HUES6 (cell line): ENCODE measurements around the gene IL1RL2.

Experiments
- H3K27ac ChIP-seq: 2 replicates; pipeline ENCODE4 v1.7.0; 2013; ENCODE audit warnings: low read depth, mild to moderate bottlenecking, low read length, inconsistent platforms
- H3K27me3 ChIP-seq: 2 replicates; pipeline ENCODE4 v1.6.1; 2013; ENCODE audit warnings: low read length; ENCODE audit not compliant: control insufficient read depth, insufficient read depth
- H3K36me3 ChIP-seq: 2 replicates; pipeline ENCODE4 v1.6.1; 2013; ENCODE audit warnings: low read length; ENCODE audit not compliant: control insufficient read depth, insufficient read depth
- H3K4me1 ChIP-seq: 2 replicates; pipeline ENCODE4 v1.6.1; 2013; ENCODE audit warnings: low read length; ENCODE audit not compliant: control insufficient read depth, insufficient read depth
- H3K4me3 ChIP-seq: 2 replicates; pipeline ENCODE4 v1.5.1; 2013; ENCODE audit warnings: low read depth, low read length
- H3K9ac ChIP-seq: one replicate; pipeline ENCODE4 v1.6.1; 2013; ENCODE audit warnings: mild to moderate bottlenecking, low read length
- H3K9me3 ChIP-seq: 2 replicates; pipeline ENCODE4 v1.6.1; 2013; ENCODE audit warnings: low read depth, low read length; ENCODE audit not compliant: control insufficient read depth, insufficient read depth

IL1RL2 gene

DNA sequence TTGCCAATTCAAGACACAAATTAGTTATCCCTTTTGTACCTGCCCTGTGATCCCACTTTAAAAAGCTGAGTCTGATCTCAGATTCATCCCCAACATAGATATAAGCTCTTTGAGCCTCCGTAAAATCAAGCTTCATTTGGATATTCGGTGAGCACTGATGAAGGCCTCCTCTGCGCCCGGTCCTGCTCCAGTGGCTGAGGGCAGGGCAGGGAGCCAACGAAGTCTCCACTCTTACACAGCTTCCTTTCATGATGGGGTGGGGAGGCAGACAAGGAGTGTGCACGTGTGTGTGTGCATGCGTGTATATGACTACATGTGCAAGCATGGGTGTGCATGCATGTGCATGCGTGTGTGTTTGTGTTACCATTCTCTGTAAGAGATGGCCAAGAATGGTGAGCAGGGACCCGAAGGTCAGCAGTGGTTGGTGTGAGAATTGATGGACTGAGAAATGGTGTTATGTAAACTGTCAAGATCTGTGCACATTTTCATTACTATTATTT, 43.6 kb downstream of the IL1RL2 start:
- Histone ChIP-seq H3K27me3 (no peaks in the 10 kb centered on the region), H3K27ac (no peak overlapping the region), H3K9me3 (no peaks in the 10 kb centered on the region), H3K4me1 (peaks cover 18% of the 10 kb centered on the region), H3K9ac (no peak overlapping the region), H3K4me3 (no peak overlapping the region), H3K36me3 (no peaks in the 10 kb centered on the region)

DNA sequence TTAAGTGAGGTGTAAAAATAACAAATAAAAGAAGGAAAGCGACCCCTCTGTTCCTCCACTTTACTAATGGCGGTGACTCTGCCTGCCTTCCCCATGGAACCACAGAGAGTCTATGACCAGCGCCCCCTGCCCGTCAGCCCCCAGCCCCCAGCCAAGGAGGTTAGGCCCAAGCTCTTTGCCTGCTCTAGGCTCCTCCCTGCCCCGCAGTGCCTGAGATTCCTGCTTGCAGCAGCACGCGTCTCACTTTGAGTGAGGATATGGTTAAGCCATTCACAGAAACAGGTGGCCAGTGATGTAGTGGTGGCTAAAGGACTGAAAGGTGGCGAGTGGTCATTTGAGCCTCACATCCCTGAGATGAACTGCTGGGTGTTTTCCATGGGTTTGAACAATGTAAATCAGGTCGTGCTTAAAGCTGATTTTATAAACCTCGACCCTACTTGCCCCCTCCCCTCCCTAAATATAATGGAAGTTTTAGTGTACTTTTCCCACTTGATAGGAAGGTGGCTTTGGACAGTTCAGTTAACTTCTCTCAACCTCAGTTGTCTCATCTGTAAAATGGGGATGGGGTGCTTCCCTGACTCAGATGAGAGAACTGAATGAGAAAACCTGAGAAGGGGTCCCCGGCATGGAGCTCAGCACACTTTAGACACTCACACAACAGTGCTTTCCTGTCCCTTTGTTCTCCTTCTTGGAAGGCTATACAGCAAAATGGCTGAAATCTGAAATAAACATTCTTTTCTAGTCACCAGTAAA, 46.5 kb downstream of the IL1RL2 start:
- Histone ChIP-seq H3K9ac (no peak overlapping the region), H3K9me3 (no peaks in the 10 kb centered on the region), H3K27me3 (no peaks in the 10 kb centered on the region), H3K4me3 (no peak overlapping the region), H3K4me1 (peaks cover 5% of the 10 kb centered on the region), H3K36me3 (no peaks in the 10 kb centered on the region), H3K27ac (no peak overlapping the region)

DNA sequence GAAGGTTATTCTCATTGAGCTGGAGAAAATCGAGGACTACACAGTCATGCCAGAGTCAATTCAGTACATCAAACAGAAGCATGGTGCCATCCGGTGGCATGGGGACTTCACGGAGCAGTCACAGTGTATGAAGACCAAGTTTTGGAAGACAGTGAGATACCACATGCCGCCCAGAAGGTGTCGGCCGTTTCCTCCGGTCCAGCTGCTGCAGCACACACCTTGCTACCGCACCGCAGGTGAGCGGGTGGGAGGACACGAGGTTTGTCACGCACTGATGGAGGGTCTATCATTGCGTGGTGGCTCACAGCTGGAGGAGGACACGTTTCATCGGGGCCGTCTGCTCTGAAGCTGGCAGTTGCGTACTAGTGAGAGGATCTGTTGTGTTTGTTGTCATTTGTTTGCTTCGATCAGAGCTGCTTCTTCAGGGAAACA, 48.2 kb downstream of the IL1RL2 start:
- no peak overlapping the region for H3K27ac ChIP-seq
- no peaks in the 10 kb centered on the region for H3K27me3 ChIP-seq
- no peaks in the 10 kb centered on the region for H3K4me1 ChIP-seq
- no peaks in the 10 kb centered on the region for H3K36me3 ChIP-seq
- no peaks in the 10 kb centered on the region for H3K9me3 ChIP-seq
- H3K9ac ChIP-seq: no peak overlapping the region
- H3K4me3 ChIP-seq: no peak overlapping the region

DNA sequence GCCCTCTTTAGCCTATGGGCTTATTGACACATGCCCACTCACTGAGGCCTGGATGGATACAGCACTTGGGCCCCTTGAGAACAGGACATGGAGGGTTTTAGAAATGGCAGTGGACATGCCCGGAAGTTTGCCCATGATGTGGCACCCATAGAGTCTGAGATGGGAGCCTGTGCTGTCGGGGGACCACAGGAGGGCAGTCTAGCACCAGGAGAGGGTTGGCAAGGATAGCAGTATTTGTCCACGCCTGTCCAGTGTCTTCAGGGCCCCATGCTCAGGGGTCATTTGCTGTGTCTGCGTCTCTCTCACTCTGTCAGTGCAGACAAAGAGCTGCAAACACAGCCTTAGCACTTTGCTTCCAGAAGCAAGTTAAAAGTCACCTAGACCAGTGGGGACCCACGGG, 48.7 kb downstream of the IL1RL2 start:
- Histone ChIP-seq H3K27me3 (no peaks in the 10 kb centered on the region), H3K36me3 (no peaks in the 10 kb centered on the region), H3K9ac (no peak overlapping the region), H3K9me3 (no peaks in the 10 kb centered on the region), H3K4me3 (no peak overlapping the region), H3K27ac (no peak overlapping the region), H3K4me1 (peaks cover under 1% of the 10 kb centered on the region; the same call in 1 of the 2 replicates)

DNA sequence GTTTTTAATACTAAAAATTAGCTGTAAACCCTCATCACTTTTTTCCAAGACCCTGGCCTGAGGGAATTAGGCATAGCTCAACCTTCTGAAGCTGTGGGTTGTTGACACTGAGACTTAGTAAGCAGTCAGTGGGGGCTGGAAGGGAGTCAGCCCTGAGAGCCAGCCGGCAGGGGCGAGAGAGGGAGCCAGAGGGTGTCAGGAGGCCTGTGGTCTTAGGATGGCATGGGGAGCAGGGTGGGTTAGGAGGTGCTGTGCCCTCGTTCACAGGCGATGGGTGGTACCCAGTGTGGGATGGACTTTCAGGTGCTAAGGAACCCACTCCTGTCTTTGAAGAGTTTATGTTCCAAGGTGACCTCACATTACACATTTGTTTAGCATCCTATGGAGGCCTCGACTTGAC, 49.3 kb downstream of the IL1RL2 start:
- no peak overlapping the region for H3K9ac ChIP-seq
- H3K4me3 ChIP-seq: no peak overlapping the region
- H3K27ac ChIP-seq: no peak overlapping the region
- H3K4me1 ChIP-seq: peaks cover 5% of the 10 kb centered on the region
- no peaks in the 10 kb centered on the region for H3K9me3 ChIP-seq
- H3K36me3 ChIP-seq: no peaks in the 10 kb centered on the region
- H3K27me3 ChIP-seq: no peaks in the 10 kb centered on the region

DNA sequence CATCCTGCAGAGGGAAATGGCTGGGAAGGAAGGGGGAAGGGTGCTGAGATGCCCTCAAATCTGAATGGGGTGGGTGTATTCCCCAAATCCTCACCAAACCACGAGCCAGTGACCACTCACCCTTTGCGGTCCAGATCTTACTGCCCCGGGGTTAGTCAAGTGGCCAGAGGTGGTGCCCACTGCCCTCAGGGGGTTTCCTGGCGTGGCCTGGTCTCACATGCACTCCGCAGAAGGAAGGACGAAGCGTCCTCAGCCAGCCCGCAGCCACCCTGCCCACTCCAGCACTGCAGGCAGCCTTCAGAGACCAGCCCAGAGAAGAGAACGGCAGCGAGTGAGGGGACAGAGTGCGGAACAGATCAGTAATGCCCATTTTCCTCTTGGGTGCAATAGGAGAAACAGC, 50.4 kb downstream of the IL1RL2 start:
- Histone ChIP-seq H3K4me1 (peaks cover 11% of the 10 kb centered on the region), H3K27ac (no peak overlapping the region), H3K36me3 (no peaks in the 10 kb centered on the region), H3K9me3 (no peaks in the 10 kb centered on the region), H3K4me3 (no peak overlapping the region), H3K9ac (no peak overlapping the region), H3K27me3 (no peaks in the 10 kb centered on the region)

DNA sequence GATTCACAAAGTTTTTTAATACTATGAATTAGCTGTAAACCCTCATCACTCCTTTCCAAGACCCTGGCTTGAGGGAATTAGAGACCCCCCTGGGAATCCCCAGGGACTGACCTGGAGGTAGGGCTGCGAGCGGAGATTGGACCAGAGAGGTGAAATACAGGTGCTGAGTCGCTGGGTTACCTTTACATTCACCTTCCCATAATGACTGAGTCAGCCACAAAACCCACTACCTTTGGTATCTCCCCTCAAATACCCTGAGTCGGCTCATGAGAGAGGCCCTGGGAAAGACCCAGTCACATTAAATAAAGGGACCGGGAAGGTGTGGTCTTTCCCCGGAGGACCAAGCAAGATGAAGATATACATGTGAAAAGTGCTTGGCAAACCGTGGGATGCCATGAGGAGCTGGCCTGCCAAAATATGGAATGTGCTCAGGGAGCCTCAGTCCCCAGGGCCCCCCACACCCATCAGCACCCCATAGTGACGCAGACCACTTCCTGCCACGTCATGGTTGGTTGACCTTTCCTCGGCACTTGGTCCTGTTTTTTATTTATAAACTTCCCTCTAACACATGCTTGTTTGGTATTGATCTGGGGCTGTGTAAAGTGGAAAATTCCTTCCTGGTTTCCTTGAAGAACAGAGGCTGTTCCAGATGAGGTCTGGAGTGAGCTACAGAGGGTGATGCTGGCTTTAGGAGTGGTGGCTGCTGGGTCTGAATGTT, 51.4 kb downstream of the IL1RL2 start:
- Histone ChIP-seq H3K9me3 (no peaks in the 10 kb centered on the region), H3K36me3 (no peaks in the 10 kb centered on the region), H3K4me1 (peaks cover 11% of the 10 kb centered on the region), H3K4me3 (no peak overlapping the region), H3K27ac (no peak overlapping the region), H3K27me3 (no peaks in the 10 kb centered on the region), H3K9ac (no peak overlapping the region)

DNA sequence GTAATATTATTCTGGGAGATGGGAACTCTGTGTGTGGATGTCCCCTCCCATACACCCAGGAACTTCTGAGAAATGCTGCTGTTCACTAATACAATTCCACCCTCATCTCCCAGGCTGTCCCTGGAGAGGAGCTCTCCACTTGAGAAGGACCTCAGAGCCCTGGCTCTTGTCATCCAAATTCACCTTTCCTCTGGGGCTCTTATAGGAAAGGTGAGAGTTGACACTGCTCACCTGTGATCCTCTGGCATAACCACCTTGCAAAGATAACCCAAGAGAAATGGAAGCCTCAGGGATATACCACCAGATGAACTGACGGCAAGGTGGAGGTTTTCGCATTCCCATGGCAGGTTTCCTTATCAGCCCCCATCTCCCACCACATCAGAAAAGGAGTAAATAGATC, 52.0 kb downstream of the IL1RL2 start:
- Histone ChIP-seq H3K9ac (no peak overlapping the region), H3K36me3 (no peaks in the 10 kb centered on the region), H3K27ac (no peak overlapping the region), H3K27me3 (no peaks in the 10 kb centered on the region), H3K4me1 (peaks cover 11% of the 10 kb centered on the region), H3K4me3 (no peak overlapping the region), H3K9me3 (no peaks in the 10 kb centered on the region)

DNA sequence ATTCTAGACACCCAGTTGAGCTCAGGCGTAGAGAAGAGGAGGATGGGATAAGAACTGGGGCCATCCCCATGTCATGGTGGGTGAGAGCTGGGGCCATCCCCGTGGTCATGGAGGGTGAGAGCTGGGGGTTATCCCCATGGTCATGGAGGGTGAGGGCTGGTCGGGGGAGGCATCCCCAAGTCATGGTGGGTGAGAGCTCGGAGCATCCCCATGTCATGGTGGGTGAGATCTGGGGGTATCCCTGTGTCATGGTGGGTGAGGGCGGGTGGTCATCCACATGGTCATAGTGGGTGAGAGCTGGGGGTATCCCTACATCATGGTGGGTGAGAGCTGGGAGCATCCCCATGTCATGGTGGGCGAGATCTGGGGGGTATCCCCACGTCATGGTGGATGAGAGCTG, 52.5 kb downstream of the IL1RL2 start:
- no peaks in the 10 kb centered on the region for H3K9me3 ChIP-seq
- peaks cover 11% of the 10 kb centered on the region for H3K4me1 ChIP-seq
- no peaks in the 10 kb centered on the region for H3K27me3 ChIP-seq
- no peak overlapping the region for H3K4me3 ChIP-seq
- H3K27ac ChIP-seq: no peak overlapping the region
- no peaks in the 10 kb centered on the region for H3K36me3 ChIP-seq
- no peak overlapping the region for H3K9ac ChIP-seq

DNA sequence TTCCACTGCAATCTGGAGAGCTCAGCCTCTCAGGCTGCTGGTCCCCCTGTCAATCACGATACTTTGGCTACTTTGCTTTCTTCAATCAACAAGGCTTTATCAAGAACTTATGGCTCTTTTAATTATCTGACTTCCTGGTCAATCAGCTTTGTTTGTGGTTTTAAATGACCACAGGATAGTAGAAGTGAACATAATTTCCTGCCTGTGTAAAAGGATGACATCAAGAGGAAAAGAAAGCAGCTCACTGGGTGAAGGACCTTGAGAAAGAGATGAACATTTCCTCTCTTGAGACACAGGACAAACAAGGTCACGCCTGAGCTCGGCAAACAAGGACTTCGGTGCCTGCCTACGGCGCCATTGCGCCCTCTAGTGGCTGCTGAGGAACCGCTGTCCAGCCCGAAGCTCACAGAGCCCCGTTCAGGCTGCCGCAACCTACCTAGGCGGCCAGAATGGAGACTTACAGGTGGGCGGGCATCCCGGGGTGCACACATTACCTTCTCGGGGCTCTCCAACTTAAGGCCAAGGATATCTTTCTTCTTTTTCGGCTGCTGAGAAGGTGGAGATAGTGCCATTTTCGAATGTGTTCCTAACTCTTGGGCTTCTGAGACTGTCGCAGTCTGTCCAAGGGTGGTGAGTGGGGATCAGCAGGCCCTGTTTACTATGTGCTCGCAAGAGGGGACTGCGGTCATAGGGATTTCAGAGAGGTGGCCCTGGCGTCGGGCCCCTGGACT, 54.0 kb downstream of the IL1RL2 start:
- H3K27me3 ChIP-seq: no peaks in the 10 kb centered on the region
- H3K27ac ChIP-seq: no peak overlapping the region
- H3K9ac ChIP-seq: no peak overlapping the region
- H3K9me3 ChIP-seq: no peaks in the 10 kb centered on the region
- H3K4me3 ChIP-seq: no peak overlapping the region
- peaks cover 11% of the 10 kb centered on the region for H3K4me1 ChIP-seq
- H3K36me3 ChIP-seq: no peaks in the 10 kb centered on the region
